NB4 (cell line): ENCODE results near the gene MB.
A peak's percentile ranks its signal among the peaks of the same experiment; 100 is the strongest.

ENCODE experiments used
- DNase-seq: peaks from one replicate; pipeline ENCODE4 v3.0.0; 2010; ENCODE audit warnings: low read depth
- H3K4me3 ChIP-seq: one replicate; pipeline ENCODE4 v1.5.1; 2011; ENCODE audit warnings: mild to moderate bottlenecking, low read depth, low read length, moderate library complexity
- MYC ChIP-seq: IDR thresholded peaks from 2 replicates; pipeline ENCODE4 v1.6.1; 2011; ENCODE audit warnings: low read depth, low read length
- POLR2A ChIP-seq: IDR thresholded peaks from 2 replicates; pipeline ENCODE4 v1.6.1; 2011; ENCODE audit warnings: mild to moderate bottlenecking; ENCODE audit not compliant: insufficient read length; ENCODE audit errors: extremely low read depth
- TF ChIP-seq, protein P1 (sequence below): IDR thresholded peaks from one replicate; pipeline ENCODE4 v1.5.1; 2012; ENCODE audit warnings: low read depth, low read length
- TF ChIP-seq, protein P2 (sequence below): IDR thresholded peaks from 2 replicates; pipeline ENCODE4 v1.6.1; 2011; ENCODE audit warnings: low read depth, low read length

Gene MB

DNA sequence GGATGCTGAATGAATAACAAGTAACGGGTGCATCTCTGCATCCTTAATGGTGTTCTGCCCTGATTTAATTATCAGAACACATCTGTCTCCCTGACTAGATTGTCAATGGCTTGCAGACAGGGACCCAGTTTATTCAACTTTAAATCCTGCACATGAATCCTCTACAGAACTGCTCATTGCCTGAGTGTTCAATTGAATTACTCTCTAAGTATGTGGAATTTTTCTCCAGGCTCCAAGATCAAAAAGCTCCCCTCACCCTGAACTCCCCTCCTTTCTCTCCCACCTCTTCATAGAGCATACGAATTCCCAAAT lies 11.8 kb downstream of the MB start:
- no peak for DNase-seq
- H3K4me3 ChIP-seq = no peak overlapping the region
- TF ChIP-seq, protein P1, sequence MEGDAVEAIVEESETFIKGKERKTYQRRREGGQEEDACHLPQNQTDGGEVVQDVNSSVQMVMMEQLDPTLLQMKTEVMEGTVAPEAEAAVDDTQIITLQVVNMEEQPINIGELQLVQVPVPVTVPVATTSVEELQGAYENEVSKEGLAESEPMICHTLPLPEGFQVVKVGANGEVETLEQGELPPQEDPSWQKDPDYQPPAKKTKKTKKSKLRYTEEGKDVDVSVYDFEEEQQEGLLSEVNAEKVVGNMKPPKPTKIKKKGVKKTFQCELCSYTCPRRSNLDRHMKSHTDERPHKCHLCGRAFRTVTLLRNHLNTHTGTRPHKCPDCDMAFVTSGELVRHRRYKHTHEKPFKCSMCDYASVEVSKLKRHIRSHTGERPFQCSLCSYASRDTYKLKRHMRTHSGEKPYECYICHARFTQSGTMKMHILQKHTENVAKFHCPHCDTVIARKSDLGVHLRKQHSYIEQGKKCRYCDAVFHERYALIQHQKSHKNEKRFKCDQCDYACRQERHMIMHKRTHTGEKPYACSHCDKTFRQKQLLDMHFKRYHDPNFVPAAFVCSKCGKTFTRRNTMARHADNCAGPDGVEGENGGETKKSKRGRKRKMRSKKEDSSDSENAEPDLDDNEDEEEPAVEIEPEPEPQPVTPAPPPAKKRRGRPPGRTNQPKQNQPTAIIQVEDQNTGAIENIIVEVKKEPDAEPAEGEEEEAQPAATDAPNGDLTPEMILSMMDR = no peak
- TF ChIP-seq, protein P2, sequence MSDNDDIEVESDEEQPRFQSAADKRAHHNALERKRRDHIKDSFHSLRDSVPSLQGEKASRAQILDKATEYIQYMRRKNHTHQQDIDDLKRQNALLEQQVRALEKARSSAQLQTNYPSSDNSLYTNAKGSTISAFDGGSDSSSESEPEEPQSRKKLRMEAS = no peak
- TF ChIP-seq POLR2A (no peak), MYC (no peak)

DNA sequence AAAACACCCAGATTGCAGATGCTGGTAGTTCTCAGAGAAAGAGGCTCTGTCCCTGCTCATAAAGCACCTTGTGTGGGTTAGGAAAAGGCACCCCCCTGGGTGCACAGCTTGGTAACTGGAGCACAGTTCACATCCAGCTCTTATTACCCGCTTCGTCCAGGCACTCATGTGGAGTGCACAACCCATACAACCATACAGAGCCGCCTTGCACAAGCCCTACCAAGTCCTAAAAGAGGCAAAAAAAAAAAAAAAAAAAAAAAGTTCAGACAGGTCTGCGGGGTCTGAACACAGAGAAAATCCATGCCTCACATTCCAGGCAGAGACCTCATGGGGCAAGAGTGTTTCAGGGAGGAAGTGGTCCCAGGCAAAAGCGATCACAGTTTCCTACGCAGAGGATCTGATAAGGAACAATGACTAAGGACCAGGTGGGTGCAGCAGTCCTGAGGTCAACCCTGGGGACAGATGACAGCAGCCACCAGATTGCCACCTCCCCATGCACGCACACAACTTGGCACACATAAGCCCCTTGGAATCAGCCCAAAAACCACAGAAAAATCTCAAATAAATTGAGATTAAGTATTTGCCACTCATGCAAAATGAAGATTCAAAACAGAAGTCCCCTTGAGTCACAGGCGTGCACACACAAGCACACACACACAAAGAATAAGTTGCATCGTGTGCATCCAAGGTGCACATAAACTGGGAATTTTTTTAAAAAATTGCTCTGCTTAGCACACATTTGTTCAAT lies 12.3 kb downstream of the MB start:
- peak; percentile 58 for DNase-seq
- no peak for TF ChIP-seq POLR2A
- no peak for TF ChIP-seq MYC
- TF ChIP-seq, protein P1 = no peak
- TF ChIP-seq, protein P2 = no peak
- H3K4me3 ChIP-seq = no peak overlapping the region

DNA sequence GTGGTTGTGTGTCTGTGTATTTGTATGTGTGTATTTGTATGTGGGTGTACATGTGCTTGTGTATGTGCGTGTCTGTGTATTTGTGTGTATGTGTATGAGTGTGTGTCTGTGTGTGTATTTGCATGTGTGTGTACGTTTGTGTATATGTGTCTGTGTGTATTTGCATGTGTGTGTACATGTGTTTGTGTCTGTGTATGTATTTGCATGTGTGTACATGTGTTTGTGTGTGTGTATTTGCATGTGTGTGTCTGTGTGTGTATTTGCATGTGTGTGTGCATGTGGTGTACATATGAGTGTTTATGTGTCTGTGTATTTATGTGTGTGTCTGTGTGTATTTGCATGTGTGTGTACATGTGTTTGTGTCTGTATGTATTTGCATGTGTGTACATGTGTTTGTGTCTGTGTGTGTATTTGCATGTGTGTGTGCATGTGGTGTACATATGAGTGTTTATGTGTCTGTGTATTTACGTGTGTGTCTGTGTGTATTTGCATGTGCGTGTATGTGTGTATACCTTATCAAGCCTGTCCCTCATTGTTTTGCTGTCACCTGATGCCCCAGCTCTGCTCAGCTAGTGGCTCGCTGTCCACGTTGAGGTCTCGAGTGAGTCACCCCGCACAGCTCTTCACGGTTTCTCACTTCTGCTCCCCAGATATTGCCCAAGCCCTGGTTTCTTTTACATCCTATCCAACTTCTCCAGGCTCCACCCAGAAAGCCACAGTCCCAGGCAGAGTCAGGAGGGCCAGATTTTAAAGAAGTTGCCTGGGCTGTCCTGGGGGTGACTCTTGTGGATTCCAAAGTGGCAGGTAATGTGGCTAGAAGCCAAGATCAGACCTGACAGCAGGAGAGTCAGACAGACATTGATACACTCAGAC lies 15.2 kb downstream of the MB start:
- H3K4me3 ChIP-seq = no peak overlapping the region
- DNase-seq = peak; percentile 82
- TF ChIP-seq, protein P1 = no peak
- 0 out of 2 replicates have a peak, but pooled peaks have one; percentile 28 for TF ChIP-seq MYC
- TF ChIP-seq, protein P2 = peak; percentile 49

DNA sequence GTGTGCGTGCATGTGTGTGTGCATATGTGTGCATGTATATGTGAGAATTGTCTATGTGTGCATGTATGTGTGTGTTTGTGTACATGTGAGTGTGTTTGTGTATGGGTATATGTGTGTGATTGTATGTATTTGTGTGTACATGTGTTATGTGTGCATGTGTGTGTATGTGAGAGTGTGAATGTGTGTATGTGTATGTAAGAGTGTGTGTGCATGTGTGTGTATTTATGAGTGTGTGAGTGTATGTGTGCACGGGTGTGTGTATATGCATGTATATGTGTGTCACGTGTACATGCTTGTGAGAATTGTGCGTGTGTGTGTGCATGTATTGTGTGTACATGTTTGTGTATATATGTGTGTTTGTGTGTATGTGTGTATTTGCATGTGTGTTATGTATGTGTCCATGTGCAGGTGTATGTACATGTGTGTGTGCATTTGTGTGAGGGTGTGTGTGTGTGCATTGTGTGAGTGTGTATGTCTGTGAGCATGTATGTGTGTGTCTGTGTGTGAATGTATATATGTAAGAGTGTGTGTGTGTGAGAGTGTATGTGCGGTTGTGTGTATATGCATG lies 16.0 kb downstream of the MB start:
- no peak overlapping the region for H3K4me3 ChIP-seq
- no peak for TF ChIP-seq MYC
- TF ChIP-seq, protein P1 = no peak
- no peak for TF ChIP-seq POLR2A
- TF ChIP-seq, protein P2 = no peak
- DNase-seq = no peak

DNA sequence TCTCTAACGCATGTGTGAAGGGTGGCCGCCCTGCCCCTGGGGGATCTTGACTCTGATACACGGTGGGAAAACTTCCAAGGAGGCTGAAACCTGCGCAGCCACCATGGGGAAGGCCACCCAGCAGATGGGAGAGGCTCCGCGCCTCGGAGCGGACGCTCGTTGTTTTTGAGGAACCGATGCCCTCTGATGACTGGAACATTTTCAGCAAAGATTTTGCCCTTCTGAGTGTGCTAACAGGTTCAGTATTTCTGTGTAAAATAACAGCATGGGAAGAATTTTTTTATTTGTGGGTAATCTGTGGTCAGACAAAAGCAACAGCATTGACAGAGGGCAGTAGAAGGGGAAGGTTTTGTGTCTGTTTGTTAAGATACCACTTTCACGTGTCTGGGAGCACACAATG lies 16.7 kb downstream of the MB start:
- no peak for DNase-seq
- TF ChIP-seq, protein P1 = no peak
- no peak for TF ChIP-seq MYC
- no peak overlapping the region for H3K4me3 ChIP-seq
